HG03066 (cell line): ENCODE data around the gene DGAT2.
"Not testable (repeated sequence)": the region's sequence is repeated elsewhere in the genome, so short reads cannot be mapped to it uniquely, and the experiment has no call there.

ENCODE experiments used
- ATAC-seq: cut with Tn5 transposase; IDR thresholded peaks from one replicate; pipeline ENCODE4 v1.9.1; 2021; ENCODE audit warnings: low read depth; ENCODE audit not compliant: unreplicated experiment

Gene DGAT2

DNA sequence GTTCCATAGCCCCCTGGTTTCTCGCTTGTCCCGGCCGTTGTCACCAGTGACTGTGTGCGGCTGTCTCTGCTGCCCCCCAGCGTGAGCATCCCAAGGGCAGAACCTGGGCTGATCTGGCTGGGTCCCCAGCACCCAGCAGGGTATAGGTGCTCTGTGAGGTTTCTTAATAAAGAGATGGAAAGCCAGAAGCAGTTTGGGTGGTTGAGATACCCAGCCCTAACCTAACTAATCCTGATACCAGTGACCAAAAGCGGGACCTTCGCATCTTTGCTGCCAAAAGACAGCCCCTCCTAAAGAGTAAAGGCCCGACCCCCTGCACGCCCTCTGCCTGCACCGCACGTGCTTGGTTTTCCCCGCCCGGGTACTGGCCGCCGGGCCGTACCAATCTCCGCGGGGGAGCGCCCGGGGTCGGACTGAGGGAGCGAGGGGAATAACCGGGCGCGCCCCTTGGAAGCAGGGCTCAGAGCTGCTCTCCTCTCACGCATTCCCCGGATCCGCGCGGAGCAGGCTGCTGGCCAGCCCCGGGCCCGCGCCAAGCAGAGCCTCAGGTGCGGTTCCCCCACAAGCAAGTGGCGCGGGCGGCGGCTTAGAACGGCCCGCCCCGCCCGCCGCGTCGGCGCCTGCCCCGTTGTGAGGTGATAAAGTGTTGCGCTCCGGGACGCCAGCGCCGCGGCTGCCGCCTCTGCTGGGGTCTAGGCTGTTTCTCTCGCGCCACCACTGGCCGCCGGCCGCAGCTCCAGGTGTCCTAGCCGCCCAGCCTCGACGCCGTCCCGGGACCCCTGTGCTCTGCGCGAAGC is at the start of gene DGAT2:
DGAT2 (plus strand) TSS at position 667 of the 797 bp plus-strand sequence. CDS start 214 bp downstream, outside the sequence.
- ATAC-seq = peak; percentile 67

- no peak for ATAC-seq
Measured at GRCh38 chr11:75719340-75720239, 49.0 kb upstream of the DGAT2 start.

DNA sequence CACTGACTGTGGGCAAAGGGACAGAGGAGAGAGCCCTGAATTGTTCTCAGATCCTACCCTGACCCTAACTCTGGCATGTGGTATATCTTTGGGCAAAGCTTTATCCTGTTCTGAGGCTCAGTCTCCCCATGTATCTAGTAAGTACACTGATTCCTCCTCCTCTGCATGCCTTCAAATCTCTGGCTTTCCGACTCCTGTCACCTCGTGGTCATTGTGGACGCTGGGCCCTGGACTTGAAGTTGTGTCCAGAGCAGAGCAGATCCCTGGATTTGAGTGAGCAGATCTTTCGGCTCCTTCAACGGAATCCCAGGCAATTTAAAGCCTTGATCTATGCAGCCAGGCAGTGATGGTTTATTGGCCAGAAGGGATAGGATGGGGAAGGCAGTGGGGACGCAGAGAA is 47.9 kb upstream of the DGAT2 start:
- ATAC-seq = no peak

DNA sequence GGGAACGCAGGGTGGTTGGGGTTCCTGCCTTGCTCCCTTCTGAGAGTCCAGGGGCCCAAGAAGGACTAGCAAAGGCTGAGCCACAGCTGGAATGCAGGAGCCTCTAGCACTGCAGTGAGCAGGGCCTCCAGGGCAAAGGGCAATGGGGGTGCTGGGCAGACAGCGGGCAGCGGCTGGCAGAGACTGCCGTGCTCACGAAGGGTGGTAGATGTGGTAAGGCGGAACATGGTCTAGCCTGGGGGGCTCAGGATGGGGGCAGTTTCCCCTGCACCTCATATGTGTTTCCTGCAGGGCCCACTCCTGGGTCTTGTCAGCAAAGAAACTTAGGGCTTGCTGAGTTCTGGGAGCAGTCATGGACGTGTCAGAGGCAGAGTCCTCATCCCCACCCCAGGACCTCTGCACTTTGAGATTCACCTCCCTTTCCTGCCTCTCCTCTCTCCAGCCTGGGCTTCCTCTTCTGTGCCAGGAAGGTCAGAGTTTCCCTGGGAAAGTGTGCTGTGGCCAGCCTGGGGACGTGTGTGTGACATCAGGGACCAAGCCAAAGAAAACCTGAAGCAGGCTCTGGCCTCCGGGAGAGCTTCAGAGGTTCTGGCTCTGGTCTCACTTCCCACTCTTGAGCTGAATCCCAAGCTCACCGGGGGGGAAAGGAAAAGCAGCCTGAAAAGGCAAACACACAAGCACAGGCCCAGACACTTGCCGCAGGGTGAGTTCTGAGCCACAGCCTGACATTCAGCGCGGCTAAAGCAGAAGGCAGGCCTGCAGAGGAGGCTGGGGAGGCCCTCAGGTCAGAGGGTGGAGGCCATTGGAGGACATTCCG is 46.5 kb upstream of the DGAT2 start:
- ATAC-seq = no peak

- ATAC-seq = no peak
Measured at GRCh38 chr11:75722669-75723042, 45.9 kb upstream of the DGAT2 start.

- no peak for ATAC-seq
Measured at GRCh38 chr11:75725547-75726320, 42.8 kb upstream of the DGAT2 start.

DNA sequence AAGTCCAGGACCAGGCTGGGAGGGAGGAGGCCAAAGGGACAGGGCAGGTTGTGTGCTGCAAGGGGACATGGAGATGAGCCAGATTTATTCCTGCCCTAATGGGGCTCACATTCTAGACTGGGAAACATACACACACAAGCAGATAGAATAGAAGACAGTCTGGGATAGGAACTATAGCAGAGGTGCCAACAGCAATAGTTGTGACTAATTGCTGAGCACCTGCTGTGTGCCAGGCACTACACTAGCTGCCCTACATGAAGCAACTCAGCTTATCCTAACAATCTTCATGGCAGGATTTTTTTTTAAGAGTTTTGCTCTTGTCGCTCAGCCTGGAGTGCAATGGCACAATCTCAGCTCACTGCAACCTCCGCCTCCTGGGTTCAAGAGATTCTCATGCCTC is 39.6 kb upstream of the DGAT2 start:
- no peak for ATAC-seq

DNA sequence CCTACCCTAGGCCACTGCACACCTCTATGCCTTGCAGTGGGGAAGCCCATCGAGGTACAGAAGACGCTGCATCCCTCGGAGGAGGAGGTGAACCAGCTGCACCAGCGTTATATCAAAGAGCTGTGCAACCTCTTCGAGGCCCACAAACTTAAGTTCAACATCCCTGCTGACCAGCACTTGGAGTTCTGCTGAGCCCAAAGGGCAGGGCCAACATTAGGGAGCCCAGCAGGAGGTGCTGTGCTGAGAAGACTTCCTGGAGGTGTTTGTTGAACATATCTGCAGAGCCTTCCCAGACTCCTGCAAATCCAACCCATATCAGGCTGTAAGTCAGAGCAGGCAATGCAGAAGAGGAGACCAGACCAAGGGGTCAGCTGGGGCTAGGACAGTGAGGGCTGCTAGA is 37.5 kb upstream of the DGAT2 start:
- no peak for ATAC-seq

GRCh38 chr11:75733071-75733430 is 35.5 kb upstream of the DGAT2 start:
- no peak for ATAC-seq

DNA sequence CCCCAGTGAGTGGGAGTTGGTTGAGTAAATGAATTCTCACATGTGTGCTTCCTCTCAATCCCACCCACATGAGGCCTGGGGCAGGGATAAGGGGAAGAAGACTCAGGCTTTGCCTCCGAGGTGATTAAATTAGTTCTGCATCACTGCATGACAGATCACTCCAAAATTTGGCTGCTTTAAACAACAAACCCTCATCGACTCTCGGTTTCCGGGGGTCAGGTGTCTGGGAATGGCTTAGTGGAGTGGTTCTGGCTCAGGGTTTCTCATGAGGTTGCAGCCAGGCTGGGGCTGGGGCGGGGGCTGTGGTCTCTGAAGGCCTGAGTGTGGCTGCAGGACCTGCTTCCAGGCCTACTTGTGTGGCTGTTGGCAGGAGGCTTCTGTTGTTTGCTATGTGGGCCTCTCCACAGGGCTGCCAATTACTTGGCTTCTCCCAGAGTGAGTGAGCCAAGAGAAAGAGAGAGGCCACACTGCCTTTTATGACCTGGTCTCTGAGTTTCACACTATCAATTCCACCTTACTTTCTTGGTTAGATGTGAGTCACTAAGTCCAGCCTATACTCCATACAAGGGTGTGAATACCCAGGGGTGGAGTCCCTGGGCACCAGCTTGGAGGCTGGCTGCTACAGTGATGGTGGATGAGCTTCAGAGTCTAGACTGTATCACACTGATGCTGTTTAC is 35.0 kb upstream of the DGAT2 start:
- no peak for ATAC-seq

- no peak for ATAC-seq
Measured at GRCh38 chr11:75734491-75735180, 33.9 kb upstream of the DGAT2 start.

- ATAC-seq = no peak
Measured at GRCh38 chr11:75735181-75735845, 33.3 kb upstream of the DGAT2 start.

- no peak for ATAC-seq
Measured at GRCh38 chr11:75737314-75737713, 31.3 kb upstream of the DGAT2 start.

GRCh38 chr11:75740681-75741080 is 27.9 kb upstream of the DGAT2 start:
- ATAC-seq = no peak

- ATAC-seq = not testable (repeated sequence)
Measured at GRCh38 chr11:75743159-75743558, 25.4 kb upstream of the DGAT2 start.

DNA sequence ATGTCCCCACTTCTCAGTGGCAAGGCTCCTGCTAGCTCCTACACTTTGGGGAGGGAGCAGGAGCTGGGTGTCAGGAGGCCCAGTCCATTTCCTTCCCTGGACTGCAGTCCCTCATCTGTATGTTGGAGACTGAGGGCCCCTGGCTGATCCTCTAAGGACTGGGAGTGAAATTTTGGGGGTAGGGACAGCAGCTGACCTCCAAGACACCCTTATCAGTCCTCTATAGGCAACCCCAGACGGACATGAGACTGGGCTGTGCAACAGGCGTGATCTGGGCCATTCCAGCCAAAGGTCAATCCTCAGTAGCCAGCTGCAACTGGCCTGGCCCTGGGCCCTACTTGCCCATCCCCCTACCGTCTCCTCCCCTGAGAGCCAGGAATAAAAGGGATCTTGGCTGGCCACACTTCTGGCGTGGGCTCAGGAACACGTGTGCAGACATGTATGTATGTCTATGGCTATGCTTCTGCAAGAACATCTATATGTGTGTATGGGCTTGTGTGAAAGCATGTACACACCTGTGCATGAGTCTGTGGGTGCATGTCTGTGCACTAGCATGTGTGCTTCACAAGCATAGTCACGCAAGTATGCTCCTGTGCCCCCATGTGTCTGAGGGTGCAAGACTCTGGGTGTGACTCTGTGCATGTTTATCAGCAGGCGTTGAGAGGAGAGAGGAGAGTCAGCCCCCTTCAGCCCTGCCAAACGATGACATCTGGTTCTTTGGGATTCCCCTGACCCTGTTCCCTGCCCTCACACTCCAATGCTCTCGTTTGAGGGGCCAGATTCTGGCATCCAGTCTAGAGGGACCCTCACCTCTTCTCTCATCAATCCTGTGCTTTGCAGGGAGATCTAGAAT is 24.6 kb upstream of the DGAT2 start:
- no peak for ATAC-seq

DNA sequence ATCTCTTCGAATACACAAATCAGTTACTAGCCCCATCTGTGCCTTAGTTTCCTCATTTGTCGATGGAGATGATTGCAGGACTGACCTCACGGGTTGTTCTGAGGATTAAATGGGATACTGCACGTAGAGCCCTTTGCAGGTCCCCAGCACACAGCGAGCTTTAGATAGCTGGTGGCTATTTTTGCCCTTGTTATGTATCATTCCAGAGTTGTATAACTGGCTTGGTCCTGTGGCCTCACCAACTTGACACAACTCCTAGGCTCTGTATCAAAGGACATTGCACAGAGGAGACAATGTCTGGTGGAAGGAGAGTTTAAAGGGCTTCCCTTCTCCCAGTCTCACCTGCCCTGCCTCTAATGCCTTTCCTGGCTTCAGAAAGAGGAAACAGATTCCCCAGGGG is 22.8 kb upstream of the DGAT2 start:
- no peak for ATAC-seq
